ENCODE results near the gene KATNB1. TPM values are rescaled to one million over a fixed set of nuclear protein-coding genes. Genes with fewer than 3 reads are reported as not detected.
"Not testable (repeated sequence)": the region's sequence is repeated elsewhere in the genome, so short reads cannot be mapped to it uniquely, and the experiment has no call there.

KATNB1 gene
- total RNA-seq, 1 experiment from 2014 or later = 32.2 TPM

DNA sequence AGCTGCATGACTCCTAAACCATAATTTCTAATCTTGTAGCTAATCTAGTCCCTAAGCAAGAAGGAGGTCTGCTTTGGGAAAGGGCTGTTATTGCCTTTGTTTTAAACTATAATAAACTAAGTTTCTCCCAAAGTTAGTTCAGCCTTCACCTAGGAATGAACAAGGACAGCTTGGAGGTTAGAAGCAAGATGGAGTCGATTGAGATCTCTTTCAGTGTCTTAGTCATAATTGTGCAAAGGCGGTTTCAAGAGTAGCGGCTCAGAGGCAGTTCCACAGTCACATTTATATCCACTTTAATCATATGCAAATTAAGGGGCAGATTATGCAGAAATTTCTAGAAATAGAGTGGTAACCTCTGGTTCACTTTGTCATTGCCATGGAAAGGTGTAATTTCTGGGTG lies 23.6 kb upstream of the KATNB1 start:
- no peaks in the 10 kb centered on the region for H4K20me1 ChIP-seq (ENCODE audit: insufficient read depth)
- ATAC-seq = no peak
- no peak overlapping the region for H3K9ac ChIP-seq (ENCODE audit: low read length)
- ChIA-PET RAD21 (ENCODE audit: low non-redundant PET in 1 of 2, low total read pairs in 2 of 2, uncharacterized antibody in 2 of 2, unreplicated experiment in 2 of 2) (interaction anchor here in 1 of 2 experiments (0.6 kb wide), 1 partner anchor 17 kb away, joined by 3 read pairs; the partner anchor contains the start of gene DRC7), POLR2A (no interaction called here), CTCF (no interaction called here)
- TF ChIP-seq POLR2AphosphoS5 (IDR thresholded peaks at IDR 0.05; ENCODE audit: low read depth, low read length) (no peak), CBX3 (IDR thresholded peaks at IDR 0.05; ENCODE audit: low read depth) (no peak), FOSL1 (IDR thresholded peaks at IDR 0.05; ENCODE audit: low read depth) (no peak), CEBPB (IDR thresholded peaks at IDR 0.05; ENCODE audit: low read depth) (no peak), YY1 (IDR thresholded peaks at IDR 0.05; ENCODE audit: extremely low read depth, insufficient replicate concordance, low read depth, low read length) (no peak), TCF7L2 (IDR thresholded peaks at IDR 0.05; ENCODE audit: borderline replicate concordance, extremely low read depth, insufficient read depth, insufficient read length) (no peak), EGR1 (IDR thresholded peaks at IDR 0.05; ENCODE audit: low read depth) (no peak)
- TF ChIP-seq, protein P1, sequence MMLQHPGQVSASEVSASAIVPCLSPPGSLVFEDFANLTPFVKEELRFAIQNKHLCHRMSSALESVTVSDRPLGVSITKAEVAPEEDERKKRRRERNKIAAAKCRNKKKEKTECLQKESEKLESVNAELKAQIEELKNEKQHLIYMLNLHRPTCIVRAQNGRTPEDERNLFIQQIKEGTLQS (IDR thresholded peaks at IDR 0.05) = no peak
- H3K27ac ChIP-seq (ENCODE audit: low read depth, low read length) = no peak overlapping the region
- no TSS peak for BruUV-seq (replicated peaks)
- H2AFZ ChIP-seq (ENCODE audit: low read depth, low read length, poor library complexity, severe bottlenecking) = no peak overlapping the region
- no peaks in the 10 kb centered on the region for H3K36me3 ChIP-seq (ENCODE audit: control insufficient read depth in 1 of 2, insufficient read depth in 2 of 2, low read length in 2 of 2)
- DNase-seq (ENCODE audit: low read depth, low spot score) = no peak
- no peaks in the 10 kb centered on the region for H3K9me2 ChIP-seq (ENCODE audit: insufficient read depth)
- H3K4me1 ChIP-seq (ENCODE audit: control insufficient read depth in 1 of 2, insufficient read depth in 2 of 2, low read length in 2 of 2) = no peaks in the 10 kb centered on the region
- intact Hi-C loops (cut with micrococcal nuclease) = no loop called here
- no peaks in the 10 kb centered on the region for H3K79me2 ChIP-seq (ENCODE audit: insufficient read depth, low read length)
- H3K4me3 ChIP-seq (replicated peaks in 1 of 2; ENCODE audit: low read depth in 1 of 2, low read length in 2 of 2) = no peak overlapping the region
- H3K9me3 ChIP-seq (ENCODE audit: control insufficient read depth in 1 of 2, insufficient read depth in 1 of 2, low read depth in 1 of 2, low read length in 2 of 2) = no peaks in the 10 kb centered on the region
- H3K4me2 ChIP-seq (ENCODE audit: low read length) = no peak overlapping the region
- peaks cover 17% of the 10 kb centered on the region for H3K27me3 ChIP-seq (ENCODE audit: insufficient read depth, low read length)

DNA sequence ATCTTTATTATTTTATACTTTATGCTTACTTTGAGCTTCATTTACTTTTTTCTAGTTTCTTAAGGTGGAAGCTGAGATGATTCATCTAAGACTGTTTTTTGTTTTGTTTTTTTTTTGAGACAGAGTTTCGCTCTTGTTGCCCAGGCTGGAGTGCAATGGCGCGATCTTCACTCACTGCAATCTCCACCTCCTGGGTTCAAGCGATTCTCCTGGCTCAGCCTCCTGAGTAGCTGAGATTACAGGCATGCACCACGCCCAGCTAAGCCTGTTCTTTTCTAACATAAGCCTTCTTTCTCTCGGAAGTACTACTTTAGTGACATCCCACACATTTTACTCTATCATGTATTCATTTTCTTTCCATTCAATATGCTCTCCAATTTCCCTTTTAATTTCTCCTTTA lies 23.0 kb upstream of the KATNB1 start:
- intact Hi-C loops (cut with micrococcal nuclease); H2AFZ ChIP-seq (ENCODE audit: low read depth, low read length, poor library complexity, severe bottlenecking); BruUV-seq (replicated peaks); H3K4me3 ChIP-seq (replicated peaks in 1 of 2; ENCODE audit: low read depth in 1 of 2, low read length in 2 of 2); H3K9me3 ChIP-seq (ENCODE audit: control insufficient read depth in 1 of 2, insufficient read depth in 1 of 2, low read depth in 1 of 2, low read length in 2 of 2); H4K20me1 ChIP-seq (ENCODE audit: insufficient read depth); H3K79me2 ChIP-seq (ENCODE audit: insufficient read depth, low read length); CTCF ChIA-PET; H3K36me3 ChIP-seq (ENCODE audit: control insufficient read depth in 1 of 2, insufficient read depth in 2 of 2, low read length in 2 of 2); DNase-seq (ENCODE audit: low read depth, low spot score); H3K9ac ChIP-seq (ENCODE audit: low read length); ATAC-seq; H3K9me2 ChIP-seq (ENCODE audit: insufficient read depth); H3K4me1 ChIP-seq (ENCODE audit: control insufficient read depth in 1 of 2, insufficient read depth in 2 of 2, low read length in 2 of 2); POLR2A ChIA-PET; H3K4me2 ChIP-seq (ENCODE audit: low read length); H3K27ac ChIP-seq (ENCODE audit: low read depth, low read length): not testable (repeated sequence)
- RAD21 ChIA-PET (ENCODE audit: low non-redundant PET in 1 of 2, low total read pairs in 2 of 2, uncharacterized antibody in 2 of 2, unreplicated experiment in 2 of 2) = interaction anchor here in 1 of 2 experiments (0.6 kb wide), 1 partner anchor 18 kb away, joined by 3 read pairs; the partner anchor contains the start of gene DRC7
- H3K27me3 ChIP-seq (ENCODE audit: insufficient read depth, low read length) = peaks cover 17% of the 10 kb centered on the region
